NCI-H128 (cell line): ENCODE results near the gene SARS1.

ENCODE experiments used
- DNase-seq: peaks from one replicate; lab custom pipeline; 2025; ENCODE audit not compliant: unreplicated experiment; lab: John Stamatoyannopoulos, UW

SARS1 gene

DNA sequence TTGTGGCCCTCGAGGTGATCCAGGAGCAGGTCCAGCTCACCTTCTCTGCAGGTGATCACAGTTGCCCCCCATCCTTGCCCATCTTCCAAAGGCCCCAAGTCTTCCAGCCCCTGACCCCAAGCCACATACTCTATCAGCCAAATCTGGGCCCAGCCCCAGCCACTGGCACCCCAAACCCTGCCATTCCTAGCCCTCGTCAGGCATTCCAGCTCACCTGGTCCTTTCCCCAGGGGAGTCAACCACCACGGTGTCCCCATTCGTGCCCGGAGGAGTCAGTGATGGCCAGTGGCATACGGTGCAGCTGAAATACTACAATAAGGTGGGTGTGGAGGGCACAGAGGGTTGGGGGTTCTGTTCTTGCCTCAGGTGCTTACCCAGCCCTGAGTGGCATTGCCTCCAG, 47.9 kb downstream of the SARS1 start:
- no peak for DNase-seq

DNA sequence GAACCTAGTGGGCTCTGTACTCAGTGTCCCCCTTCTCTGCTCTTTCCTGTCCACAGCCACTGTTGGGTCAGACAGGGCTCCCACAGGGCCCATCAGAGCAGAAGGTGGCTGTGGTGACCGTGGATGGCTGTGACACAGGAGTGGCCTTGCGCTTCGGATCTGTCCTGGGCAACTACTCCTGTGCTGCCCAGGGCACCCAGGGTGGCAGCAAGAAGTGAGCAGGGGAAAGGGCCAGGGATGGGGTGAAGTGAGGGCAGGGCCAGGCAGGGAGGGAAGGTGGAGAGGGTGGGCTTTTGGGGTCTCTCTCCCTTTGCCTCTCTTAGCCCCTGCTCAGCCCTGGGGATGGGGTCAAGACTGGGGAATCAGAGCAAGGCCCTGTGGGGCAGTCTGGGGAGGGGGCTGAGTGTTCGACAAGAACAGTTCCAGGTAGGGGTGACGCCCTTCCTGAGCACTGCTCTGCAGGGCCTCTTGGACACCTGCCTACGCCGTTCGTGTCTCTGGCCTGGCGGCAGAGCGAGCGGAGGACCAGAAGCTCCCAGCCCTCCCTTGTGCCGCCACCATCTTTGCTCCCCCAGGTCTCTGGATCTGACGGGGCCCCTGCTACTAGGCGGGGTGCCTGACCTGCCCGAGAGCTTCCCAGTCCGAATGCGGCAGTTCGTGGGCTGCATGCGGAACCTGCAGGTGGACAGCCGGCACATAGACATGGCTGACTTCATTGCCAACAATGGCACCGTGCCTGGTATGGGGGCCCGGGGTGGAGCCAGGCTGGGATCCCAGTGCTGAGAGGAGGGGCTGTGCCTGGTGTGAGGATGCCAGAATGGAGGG, 48.7 kb downstream of the SARS1 start:
- no peak for DNase-seq

DNA sequence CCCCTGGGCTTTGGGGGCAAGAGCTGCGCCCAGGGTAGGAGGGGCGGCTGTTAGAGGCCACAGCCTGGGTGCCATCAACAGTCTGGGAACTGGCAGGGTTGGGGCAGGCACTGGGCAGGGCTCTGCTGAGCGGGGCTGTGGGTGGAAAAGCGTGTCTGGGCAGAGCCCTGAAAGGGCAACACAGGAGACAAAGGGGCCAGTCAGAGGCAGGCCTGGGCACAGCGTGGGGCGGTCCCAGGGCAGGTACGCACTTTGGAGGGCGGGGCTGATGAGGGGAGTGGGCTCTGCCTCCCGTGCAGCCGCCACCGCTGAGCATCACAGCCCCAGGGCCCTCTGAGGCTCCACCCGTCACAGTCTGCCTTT, 49.5 kb downstream of the SARS1 start:
- DNase-seq, result no peak

DNA sequence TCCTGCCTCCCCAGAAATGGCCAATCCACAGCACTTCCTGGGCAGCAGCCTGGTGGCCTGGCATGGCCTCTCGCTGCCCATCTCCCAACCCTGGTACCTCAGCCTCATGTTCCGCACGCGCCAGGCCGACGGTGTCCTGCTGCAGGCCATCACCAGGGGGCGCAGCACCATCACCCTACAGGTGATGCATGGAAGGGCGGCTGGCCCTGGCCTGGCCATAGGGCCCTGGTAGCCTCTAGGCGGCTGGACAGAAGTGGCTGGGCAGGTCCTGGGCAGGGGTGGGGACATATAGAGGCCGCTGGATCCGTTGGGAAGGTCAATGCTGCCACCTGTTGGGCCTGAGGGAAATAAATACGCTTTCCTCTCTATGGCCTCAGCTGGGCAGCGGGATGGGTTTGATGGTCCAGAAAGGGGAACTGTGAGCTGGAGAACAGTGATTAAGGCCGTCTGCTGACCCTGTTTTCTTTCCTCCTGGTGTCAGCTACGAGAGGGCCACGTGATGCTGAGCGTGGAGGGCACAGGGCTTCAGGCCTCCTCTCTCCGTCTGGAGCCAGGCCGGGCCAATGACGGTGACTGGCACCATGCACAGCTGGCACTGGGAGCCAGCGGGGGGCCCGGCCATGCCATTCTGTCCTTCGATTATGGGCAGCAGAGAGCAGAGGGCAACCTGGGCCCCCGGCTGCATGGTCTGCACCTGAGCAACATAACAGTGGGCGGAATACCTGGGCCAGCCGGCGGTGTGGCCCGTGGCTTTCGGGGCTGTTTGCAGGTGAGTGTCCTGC, 50.1 kb downstream of the SARS1 start:
- DNase-seq, result no peak

DNA sequence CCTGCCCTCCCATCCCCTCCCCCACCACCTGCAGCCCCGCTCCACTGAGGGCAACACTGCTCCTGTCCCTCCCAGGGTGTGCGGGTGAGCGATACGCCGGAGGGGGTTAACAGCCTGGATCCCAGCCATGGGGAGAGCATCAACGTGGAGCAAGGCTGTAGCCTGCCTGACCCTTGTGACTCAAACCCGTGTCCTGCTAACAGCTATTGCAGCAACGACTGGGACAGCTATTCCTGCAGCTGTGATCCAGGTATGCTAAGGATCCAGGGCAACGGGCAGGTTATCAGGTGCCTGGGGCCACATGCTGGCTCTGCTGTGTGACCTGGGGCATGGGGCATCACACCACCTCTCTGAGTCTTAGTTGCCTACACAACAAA, 50.6 kb downstream of the SARS1 start:
- DNase-seq, result no peak

DNA sequence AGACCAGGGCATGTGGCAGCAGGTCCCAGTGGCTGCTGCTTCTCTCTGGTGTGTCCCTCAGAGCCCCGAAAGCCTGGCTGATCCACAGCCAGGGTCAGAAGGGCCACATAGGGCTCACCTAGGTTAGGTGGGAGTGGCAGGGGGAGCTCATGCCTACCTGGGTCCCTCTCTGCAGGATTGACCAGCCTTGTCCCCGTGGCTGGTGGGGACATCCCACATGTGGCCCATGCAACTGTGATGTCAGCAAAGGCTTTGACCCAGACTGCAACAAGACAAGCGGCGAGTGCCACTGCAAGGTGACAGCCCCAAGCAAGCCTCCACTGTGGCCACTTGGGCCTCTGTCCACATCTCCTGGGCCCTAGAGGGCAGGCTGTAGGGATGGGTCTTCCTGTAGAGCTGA, 51.3 kb downstream of the SARS1 start:
- DNase-seq, result no peak

DNA sequence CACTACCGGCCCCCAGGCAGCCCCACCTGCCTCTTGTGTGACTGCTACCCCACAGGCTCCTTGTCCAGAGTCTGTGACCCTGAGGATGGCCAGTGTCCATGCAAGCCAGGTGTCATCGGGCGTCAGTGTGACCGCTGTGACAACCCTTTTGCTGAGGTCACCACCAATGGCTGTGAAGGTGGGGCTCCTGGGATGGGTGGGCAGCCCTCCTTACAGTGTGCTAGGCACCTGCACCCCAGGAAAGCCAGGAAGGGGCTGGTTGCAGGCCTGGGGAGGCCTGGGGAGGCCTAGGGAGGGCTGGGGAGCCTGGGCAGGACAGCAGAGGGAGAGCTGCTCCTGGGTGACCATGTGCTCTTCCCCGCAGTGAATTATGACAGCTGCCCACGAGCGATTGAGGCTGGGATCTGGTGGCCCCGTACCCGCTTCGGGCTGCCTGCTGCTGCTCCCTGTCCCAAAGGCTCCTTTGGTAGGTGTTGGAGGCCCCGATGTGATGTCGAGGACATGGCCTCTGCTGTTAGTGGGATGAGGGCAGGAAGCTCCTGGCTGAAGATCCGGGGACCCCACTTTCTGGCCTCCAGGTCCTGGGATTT, 52.1 kb downstream of the SARS1 start:
- DNase-seq, result no peak

DNA sequence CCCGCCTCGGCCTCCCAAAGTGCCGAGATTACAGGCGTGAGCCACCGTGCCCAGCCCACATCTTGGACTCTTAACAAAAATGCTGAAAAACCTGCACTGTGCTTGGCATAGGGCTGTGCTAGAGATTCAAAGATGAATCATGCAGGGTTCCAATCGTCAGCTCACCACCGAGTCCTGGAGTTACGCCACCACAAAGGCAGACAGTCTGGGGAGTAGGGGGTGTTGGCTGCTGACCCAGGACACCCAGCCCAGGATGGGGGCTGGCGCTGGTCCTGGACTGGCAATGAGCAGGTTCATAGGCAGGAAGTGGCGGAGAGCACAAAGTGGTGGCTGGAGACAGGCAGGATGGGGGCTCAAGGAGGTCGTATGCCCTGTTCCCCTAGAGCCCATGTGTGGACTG, 53.2 kb downstream of the SARS1 start:
- DNase-seq, result no peak

DNA sequence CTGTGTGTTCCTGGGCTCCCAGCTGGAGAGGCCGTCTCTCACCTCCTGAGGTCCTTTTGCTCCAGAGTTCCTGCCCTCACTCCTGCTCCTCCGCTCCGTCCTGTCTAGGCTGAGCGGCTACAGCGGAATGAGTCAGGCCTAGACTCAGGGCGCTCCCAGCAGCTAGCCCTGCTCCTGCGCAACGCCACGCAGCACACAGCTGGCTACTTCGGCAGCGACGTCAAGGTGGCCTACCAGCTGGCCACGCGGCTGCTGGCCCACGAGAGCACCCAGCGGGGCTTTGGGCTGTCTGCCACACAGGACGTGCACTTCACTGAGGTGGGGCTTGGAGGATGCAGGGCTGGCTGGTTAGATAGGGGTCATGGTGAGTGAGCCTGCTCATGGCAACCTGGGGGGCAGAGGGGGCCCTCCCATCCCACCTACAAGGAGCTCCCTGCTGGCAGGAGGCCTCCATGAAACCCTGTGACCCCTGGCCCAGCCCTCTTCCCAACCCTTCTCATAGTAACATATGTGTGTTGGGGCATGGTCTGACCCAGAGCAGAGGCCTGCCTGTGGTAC, 54.1 kb downstream of the SARS1 start:
- no peak for DNase-seq

DNA sequence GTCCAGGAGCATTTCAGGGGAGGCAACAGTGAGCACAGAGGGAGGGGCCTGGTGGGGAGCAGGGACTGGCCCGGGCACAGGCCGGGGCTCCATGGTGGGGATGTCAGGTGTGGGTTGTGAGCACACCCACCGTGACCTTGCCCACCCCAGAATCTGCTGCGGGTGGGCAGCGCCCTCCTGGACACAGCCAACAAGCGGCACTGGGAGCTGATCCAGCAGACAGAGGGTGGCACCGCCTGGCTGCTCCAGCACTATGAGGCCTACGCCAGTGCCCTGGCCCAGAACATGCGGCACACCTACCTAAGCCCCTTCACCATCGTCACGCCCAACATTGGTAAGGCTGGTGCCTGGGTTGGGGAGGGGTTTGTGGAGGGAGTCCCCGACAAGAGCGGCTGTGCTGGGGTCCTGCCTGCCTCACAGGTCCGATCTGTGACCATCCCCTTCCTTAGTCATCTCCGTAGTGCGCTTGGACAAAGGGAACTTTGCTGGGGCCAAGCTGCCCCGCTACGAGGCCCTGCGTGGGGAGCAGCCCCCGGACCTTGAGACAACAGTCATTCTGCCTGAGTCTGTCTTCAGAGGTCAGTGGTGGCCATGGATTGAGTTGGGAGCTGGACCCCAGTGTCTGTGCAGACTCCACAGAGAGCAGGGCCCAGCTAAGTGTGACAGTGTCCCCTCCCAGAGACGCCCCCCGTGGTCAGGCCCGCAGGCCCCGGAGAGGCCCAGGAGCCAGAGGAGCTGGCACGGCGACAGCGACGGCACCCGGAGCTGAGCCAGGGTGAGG, 54.9 kb downstream of the SARS1 start:
- DNase-seq, result no peak

DNA sequence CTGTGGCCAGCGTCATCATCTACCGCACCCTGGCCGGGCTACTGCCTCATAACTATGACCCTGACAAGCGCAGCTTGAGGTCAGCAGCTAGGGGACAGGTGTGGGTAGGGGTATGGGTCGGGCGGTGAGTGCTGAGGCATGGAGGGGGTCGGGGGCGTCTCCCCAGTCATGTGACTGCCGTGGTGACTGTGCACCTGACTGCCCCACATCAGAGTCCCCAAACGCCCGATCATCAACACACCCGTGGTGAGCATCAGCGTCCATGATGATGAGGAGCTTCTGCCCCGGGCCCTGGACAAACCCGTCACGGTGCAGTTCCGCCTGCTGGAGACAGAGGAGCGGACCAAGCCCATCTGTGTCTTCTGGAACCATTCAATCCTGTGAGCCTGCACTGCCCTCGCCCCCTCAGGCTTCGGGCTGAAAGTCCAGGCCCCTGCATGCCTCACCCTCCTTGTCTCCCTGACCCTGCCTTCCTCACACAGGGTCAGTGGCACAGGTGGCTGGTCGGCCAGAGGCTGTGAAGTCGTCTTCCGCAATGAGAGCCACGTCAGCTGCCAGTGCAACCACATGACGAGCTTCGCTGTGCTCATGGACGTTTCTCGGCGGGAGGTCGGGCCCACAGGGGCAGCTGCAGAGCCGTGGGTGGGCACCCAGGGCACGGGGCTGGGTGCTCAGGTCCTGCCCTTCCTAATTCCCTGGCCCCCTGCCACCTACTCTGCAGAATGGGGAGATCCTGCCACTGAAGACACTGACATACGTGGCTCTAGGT, 55.7 kb downstream of the SARS1 start:
- no peak for DNase-seq

DNA sequence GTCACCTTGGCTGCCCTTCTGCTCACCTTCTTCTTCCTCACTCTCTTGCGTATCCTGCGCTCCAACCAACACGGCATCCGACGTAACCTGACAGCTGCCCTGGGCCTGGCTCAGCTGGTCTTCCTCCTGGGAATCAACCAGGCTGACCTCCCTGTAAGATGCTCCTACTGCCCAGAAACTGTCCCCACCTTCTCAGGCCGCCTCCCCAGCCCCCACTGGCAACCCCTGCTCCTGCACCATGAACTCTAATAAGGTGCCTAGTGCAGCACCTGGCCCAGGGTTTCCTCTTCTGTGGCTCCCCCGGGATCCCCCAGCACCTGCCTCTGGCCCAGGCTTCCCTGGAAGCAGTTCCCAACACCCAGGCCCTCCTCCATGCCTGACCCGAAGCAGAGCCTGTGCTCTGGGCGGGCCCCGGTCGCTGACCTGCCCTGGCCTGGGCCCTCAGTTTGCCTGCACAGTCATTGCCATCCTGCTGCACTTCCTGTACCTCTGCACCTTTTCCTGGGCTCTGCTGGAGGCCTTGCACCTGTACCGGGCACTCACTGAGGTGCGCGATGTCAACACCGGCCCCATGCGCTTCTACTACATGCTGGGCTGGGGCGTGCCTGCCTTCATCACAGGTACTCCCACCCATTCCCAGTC, 56.4 kb downstream of the SARS1 start:
- DNase-seq, result no peak

DNA sequence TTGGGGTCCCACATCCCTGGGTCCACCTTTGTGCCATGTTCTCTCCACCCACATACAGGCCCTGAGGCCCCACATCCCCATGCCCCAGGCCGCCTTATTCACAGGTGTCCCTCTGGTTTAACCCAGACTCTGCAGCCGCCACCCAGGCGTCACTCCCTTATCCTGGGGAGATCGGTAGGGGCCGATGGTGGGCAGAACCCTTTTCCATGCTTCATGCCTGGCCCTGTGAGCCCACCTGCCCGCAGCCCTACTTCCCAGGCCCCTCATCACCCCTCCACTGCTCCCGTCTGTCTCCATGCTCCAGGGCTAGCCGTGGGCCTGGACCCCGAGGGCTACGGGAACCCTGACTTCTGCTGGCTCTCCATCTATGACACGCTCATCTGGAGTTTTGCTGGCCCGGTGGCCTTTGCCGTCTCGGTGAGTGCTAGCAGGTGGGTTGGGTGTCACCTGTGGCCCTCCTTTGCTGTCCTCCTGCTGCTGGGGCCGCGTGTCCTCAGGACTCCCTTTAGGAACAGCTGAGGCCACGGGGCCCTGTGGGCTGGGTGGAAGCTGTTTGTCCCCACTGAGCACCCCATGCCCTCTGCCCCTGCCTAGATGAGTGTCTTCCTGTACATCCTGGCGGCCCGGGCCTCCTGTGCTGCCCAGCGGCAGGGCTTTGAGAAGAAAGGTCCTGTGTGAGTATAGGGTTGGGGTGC, 57.1 kb downstream of the SARS1 start:
- DNase-seq, result no peak

DNA sequence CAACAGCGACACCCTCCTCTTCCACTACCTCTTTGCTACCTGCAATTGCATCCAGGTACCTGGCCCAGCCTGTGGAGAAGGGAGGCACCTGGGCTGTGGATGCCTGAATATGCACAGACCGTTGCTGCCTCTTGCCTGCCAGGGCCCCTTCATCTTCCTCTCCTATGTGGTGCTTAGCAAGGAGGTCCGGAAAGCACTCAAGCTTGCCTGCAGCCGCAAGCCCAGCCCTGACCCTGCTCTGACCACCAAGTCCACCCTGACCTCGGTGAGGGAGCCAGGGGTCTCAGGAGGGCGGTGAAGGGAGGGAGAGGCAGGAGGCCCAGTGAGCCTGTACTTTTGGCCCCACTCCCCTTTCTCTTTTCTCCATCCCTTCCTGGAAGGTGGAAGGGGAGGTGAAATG, 57.7 kb downstream of the SARS1 start:
- no peak for DNase-seq

DNA sequence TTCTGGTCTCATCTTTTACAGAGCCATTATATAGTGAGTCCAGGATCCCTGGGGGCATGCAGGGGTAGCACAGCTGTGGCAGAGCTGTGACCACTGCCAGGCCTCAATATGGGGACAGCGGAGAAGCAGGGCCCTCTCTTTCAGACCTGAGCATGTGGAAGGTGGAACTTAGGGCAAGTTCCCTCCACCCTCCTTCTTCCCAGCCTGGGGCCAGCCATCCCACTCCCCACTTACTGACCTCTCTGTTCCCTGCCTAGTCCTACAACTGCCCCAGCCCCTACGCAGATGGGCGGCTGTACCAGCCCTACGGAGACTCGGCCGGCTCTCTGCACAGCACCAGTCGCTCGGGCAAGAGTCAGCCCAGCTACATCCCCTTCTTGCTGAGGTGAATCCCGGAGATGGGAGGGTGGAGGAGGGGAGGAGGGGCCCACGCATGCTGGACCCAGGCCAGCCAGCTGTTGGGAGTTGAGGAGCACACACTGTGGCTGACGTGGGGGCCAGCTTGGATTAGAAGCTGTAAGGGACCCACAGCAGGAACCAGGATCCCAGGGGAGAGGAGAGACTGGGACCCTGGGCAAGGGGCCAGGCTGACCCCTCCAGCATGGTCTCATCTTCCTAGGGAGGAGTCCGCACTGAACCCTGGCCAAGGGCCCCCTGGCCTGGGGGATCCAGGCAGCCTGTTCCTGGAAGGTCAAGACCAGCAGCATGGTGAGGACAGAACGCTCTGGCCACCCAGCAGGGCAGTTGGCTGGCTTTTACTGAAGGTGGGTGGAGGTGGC, 58.5 kb downstream of the SARS1 start:
- no peak for DNase-seq

DNA sequence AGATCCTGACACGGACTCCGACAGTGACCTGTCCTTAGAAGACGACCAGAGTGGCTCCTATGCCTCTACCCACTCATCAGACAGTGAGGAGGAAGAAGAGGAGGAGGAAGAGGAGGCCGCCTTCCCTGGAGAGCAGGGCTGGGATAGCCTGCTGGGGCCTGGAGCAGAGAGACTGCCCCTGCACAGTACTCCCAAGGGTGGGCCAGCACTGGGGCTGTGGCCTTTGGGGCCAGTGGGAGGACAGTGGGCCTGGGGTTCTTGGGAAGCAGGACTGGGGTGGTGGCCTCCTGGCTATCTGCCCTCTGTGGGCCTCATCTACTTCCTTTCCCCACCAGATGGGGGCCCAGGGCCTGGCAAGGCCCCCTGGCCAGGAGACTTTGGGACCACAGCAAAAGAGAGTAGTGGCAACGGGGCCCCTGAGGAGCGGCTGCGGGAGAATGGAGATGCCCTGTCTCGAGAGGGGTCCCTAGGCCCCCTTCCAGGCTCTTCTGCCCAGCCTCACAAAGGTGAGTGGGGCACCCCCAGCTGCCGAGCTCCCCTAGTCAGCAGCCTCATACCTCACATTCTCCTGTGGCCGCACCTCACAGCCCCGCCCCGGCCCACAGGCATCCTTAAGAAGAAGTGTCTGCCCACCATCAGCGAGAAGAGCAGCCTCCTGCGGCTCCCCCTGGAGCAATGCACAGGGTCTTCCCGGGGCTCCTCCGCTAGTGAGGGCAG, 59.3 kb downstream of the SARS1 start:
- no peak for DNase-seq

DNA sequence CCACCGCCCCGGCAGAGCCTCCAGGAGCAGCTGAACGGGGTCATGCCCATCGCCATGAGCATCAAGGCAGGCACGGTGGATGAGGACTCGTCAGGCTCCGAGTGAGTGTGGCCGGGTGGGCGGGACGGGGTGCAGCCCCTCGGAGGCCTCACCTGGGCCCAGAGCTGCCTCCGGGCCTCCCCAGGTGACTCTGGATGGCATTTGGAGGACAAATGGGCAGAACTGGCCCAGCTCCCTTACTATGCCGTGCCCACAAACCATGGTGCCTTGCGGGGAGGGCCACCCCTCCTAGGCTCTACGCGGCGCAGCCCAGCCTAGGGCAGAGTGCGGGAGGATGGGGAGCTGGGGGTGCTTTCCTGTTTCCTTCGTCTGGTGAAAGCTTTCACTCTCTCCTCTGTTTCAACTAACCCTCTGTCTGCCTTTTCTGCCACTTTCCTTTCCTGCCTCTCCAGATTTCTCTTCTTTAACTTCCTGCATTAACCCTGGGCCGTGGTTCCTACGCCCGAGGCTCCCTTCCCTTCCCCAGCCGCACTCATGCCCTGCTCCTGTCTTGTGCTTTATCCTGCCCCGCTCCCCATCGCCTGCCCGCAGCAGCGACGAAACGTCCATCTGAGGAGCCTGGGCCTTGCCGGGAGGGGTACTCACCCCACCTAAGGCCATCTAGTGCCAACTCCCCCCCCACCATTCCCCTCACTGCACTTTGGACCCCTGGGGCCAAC, 60.0 kb downstream of the SARS1 start:
- DNase-seq, result no peak
